ENCODE data around the gene RGS11. TPM values are rescaled to one million over a fixed set of nuclear protein-coding genes. Genes with fewer than 3 reads are reported as not detected.

Gene RGS11
- total and polyA plus RNA-seq, 5 donors from 2014 or later, result not detected

- Histone ChIP-seq H3K4me3 (ENCODE audit: low read depth, low read length) (no peak overlapping the region), H3K27ac (ENCODE audit: insufficient read depth, low read length, poor library complexity, severe bottlenecking) (no peak overlapping the region), H3K9me3 (ENCODE audit: control insufficient read depth in 2 of 2, low read length in 2 of 2) (no peaks in the 10 kb centered on the region), H3K4me1 (ENCODE audit: control insufficient read depth, insufficient read depth, low read length, poor library complexity, severe bottlenecking) (peaks cover 21% of the 10 kb centered on the region), H3K36me3 (ENCODE audit: control insufficient read depth, insufficient read depth, low read length) (no peaks in the 10 kb centered on the region), H3K27me3 (ENCODE audit: control insufficient read depth, insufficient read depth, low read length) (no peaks in the 10 kb centered on the region)
- peaks cover 25% of the 10 kb centered on the region for H3K36me3 Mint-ChIP-seq
- no peak overlapping the region for H3K4me3 Mint-ChIP-seq
- peaks cover 0 to 27% (median 16%) of the 10 kb centered on the region in 4 donors for H3K4me1 Mint-ChIP-seq
- H3K27me3 Mint-ChIP-seq, result no peaks in the 10 kb centered on the region
- DNase-seq, result no peak
- no peak for ATAC-seq (ENCODE audit: low read depth in 2 of 2)
- H3K9me3 Mint-ChIP-seq, result no peaks in the 10 kb centered on the region
- peak overlapping the region in 1 of 3 donors; percentile 91 for H3K27ac Mint-ChIP-seq
Measured at GRCh38 chr16:254461-254860, 21.3 kb downstream of the RGS11 start.

GRCh38 chr16:253833-254232, 21.9 kb downstream of the RGS11 start:
- DNase-seq (peak in 1 of 3 donors; percentile 56), ATAC-seq (ENCODE audit: low read depth in 2 of 2) (no peak)

GRCh38 chr16:252366-253337, 23.1 kb downstream of the RGS11 start:
- Histone ChIP-seq H3K4me3 (ENCODE audit: low read depth, low read length) (peak overlapping the region; percentile 73), H3K36me3 (ENCODE audit: control insufficient read depth, insufficient read depth, low read length) (no peaks in the 10 kb centered on the region), H3K27me3 (ENCODE audit: control insufficient read depth, insufficient read depth, low read length) (no peaks in the 10 kb centered on the region), H3K4me1 (ENCODE audit: control insufficient read depth, insufficient read depth, low read length, poor library complexity, severe bottlenecking) (peaks cover 21% of the 10 kb centered on the region), H3K27ac (ENCODE audit: insufficient read depth, low read length, poor library complexity, severe bottlenecking) (peak overlapping the region; percentile 75), H3K9me3 (ENCODE audit: control insufficient read depth in 2 of 2, low read length in 2 of 2) (no peaks in the 10 kb centered on the region)
- peaks cover 0 to 27% (median 16%) of the 10 kb centered on the region in 4 donors for H3K4me1 Mint-ChIP-seq
- no peaks in the 10 kb centered on the region for H3K9me3 Mint-ChIP-seq
- peak overlapping the region; percentile 91 to 96 (median 95) for H3K27ac Mint-ChIP-seq
- DNase-seq (peak in 2 of 3 donors; percentile 40 to 65), ATAC-seq (ENCODE audit: low read depth in 2 of 2) (peak; percentile 58 to 61)
- peaks cover 21% of the 10 kb centered on the region for H3K36me3 Mint-ChIP-seq
- H3K4me3 Mint-ChIP-seq, result peak overlapping the region; percentile 40 to 91 (median 82)
- no peaks in the 10 kb centered on the region for H3K27me3 Mint-ChIP-seq

More at GRCh38 chr16:253833-254232, 21.9 kb downstream of the RGS11 start:
- Mint-ChIP-seq H3K4me1 (peaks cover 0 to 27% (median 16%) of the 10 kb centered on the region in 4 donors), H3K27me3 (no peaks in the 10 kb centered on the region), H3K4me3 (peak overlapping the region in 1 of 4 donors; percentile 48), H3K9me3 (no peaks in the 10 kb centered on the region), H3K36me3 (peaks cover 21% of the 10 kb centered on the region), H3K27ac (peak overlapping the region in 2 of 3 donors; percentile 73 to 91)
- Histone ChIP-seq H3K27me3 (ENCODE audit: control insufficient read depth, insufficient read depth, low read length) (no peaks in the 10 kb centered on the region), H3K4me1 (ENCODE audit: control insufficient read depth, insufficient read depth, low read length, poor library complexity, severe bottlenecking) (peaks cover 21% of the 10 kb centered on the region), H3K9me3 (ENCODE audit: control insufficient read depth in 2 of 2, low read length in 2 of 2) (no peaks in the 10 kb centered on the region), H3K27ac (ENCODE audit: insufficient read depth, low read length, poor library complexity, severe bottlenecking) (no peak overlapping the region), H3K4me3 (ENCODE audit: low read depth, low read length) (no peak overlapping the region), H3K36me3 (ENCODE audit: control insufficient read depth, insufficient read depth, low read length) (no peaks in the 10 kb centered on the region)

GRCh38 chr16:249431-249830, 26.3 kb downstream of the RGS11 start:
- Mint-ChIP-seq H3K4me3 (no peak overlapping the region), H3K36me3 (peaks cover 14% of the 10 kb centered on the region), H3K27ac (no peak overlapping the region), H3K27me3 (no peaks in the 10 kb centered on the region), H3K4me1 (peaks cover 0 to 22% (median 11%) of the 10 kb centered on the region in 4 donors), H3K9me3 (no peaks in the 10 kb centered on the region)
- Histone ChIP-seq H3K4me3 (ENCODE audit: low read depth, low read length) (no peak overlapping the region), H3K4me1 (ENCODE audit: control insufficient read depth, insufficient read depth, low read length, poor library complexity, severe bottlenecking) (peaks cover 21% of the 10 kb centered on the region), H3K9me3 (ENCODE audit: control insufficient read depth in 2 of 2, low read length in 2 of 2) (no peaks in the 10 kb centered on the region), H3K27me3 (ENCODE audit: control insufficient read depth, insufficient read depth, low read length) (no peaks in the 10 kb centered on the region), H3K27ac (ENCODE audit: insufficient read depth, low read length, poor library complexity, severe bottlenecking) (no peak overlapping the region), H3K36me3 (ENCODE audit: control insufficient read depth, insufficient read depth, low read length) (peaks cover 3% of the 10 kb centered on the region)
- ATAC-seq (ENCODE audit: low read depth in 2 of 2) (no peak), DNase-seq (no peak)

GRCh38 chr16:247027-247426, 28.7 kb downstream of the RGS11 start:
- no peaks in the 10 kb centered on the region for H3K9me3 ChIP-seq (ENCODE audit: control insufficient read depth in 2 of 2, low read length in 2 of 2)
- DNase-seq (no peak), ATAC-seq (ENCODE audit: low read depth in 2 of 2) (no peak)
- Mint-ChIP-seq H3K27ac (peak overlapping the region in 1 of 3 donors; percentile 36), H3K9me3 (no peaks in the 10 kb centered on the region), H3K27me3 (no peaks in the 10 kb centered on the region), H3K36me3 (peaks cover 6% of the 10 kb centered on the region), H3K4me3 (no peak overlapping the region), H3K4me1 (peaks cover 0 to 6% (median 0%) of the 10 kb centered on the region in 4 donors)
- H3K27ac ChIP-seq (ENCODE audit: insufficient read depth, low read length, poor library complexity, severe bottlenecking), result no peak overlapping the region
- H3K4me3 ChIP-seq (ENCODE audit: low read depth, low read length), result no peak overlapping the region
- peaks cover 3% of the 10 kb centered on the region for H3K36me3 ChIP-seq (ENCODE audit: control insufficient read depth, insufficient read depth, low read length)
- H3K4me1 ChIP-seq (ENCODE audit: control insufficient read depth, insufficient read depth, low read length, poor library complexity, severe bottlenecking), result no peaks in the 10 kb centered on the region
- no peaks in the 10 kb centered on the region for H3K27me3 ChIP-seq (ENCODE audit: control insufficient read depth, insufficient read depth, low read length)

GRCh38 chr16:245105-245504, 30.6 kb downstream of the RGS11 start:
- Mint-ChIP-seq H3K9me3 (no peaks in the 10 kb centered on the region), H3K4me1 (peaks cover 0 to 7% (median under 1%) of the 10 kb centered on the region in 4 donors), H3K27ac (peak overlapping the region in 1 of 3 donors; percentile 6), H3K36me3 (no peaks in the 10 kb centered on the region), H3K27me3 (peaks cover 4% of the 10 kb centered on the region), H3K4me3 (no peak overlapping the region)
- H3K9me3 ChIP-seq (ENCODE audit: control insufficient read depth in 2 of 2, low read length in 2 of 2), result no peaks in the 10 kb centered on the region
- no peak overlapping the region for H3K27ac ChIP-seq (ENCODE audit: insufficient read depth, low read length, poor library complexity, severe bottlenecking)
- no peaks in the 10 kb centered on the region for H3K4me1 ChIP-seq (ENCODE audit: control insufficient read depth, insufficient read depth, low read length, poor library complexity, severe bottlenecking)
- ATAC-seq (ENCODE audit: low read depth in 2 of 2), result no peak
- no peaks in the 10 kb centered on the region for H3K27me3 ChIP-seq (ENCODE audit: control insufficient read depth, insufficient read depth, low read length)
- H3K4me3 ChIP-seq (ENCODE audit: low read depth, low read length), result no peak overlapping the region
- H3K36me3 ChIP-seq (ENCODE audit: control insufficient read depth, insufficient read depth, low read length), result peaks cover 3% of the 10 kb centered on the region
- DNase-seq, result no peak

GRCh38 chr16:243348-243747, 32.4 kb downstream of the RGS11 start:
- DNase-seq (no peak), ATAC-seq (ENCODE audit: low read depth in 2 of 2) (no peak)
- Mint-ChIP-seq H3K9me3 (no peaks in the 10 kb centered on the region), H3K4me1 (peaks cover 0 to 12% (median 6%) of the 10 kb centered on the region in 4 donors), H3K27ac (no peak overlapping the region), H3K36me3 (no peaks in the 10 kb centered on the region), H3K27me3 (peaks cover 4% of the 10 kb centered on the region), H3K4me3 (no peak overlapping the region)
- no peaks in the 10 kb centered on the region for H3K4me1 ChIP-seq (ENCODE audit: control insufficient read depth, insufficient read depth, low read length, poor library complexity, severe bottlenecking)
- H3K4me3 ChIP-seq (ENCODE audit: low read depth, low read length), result no peak overlapping the region
- H3K36me3 ChIP-seq (ENCODE audit: control insufficient read depth, insufficient read depth, low read length), result peaks cover 3% of the 10 kb centered on the region
- no peaks in the 10 kb centered on the region for H3K27me3 ChIP-seq (ENCODE audit: control insufficient read depth, insufficient read depth, low read length)
- H3K9me3 ChIP-seq (ENCODE audit: control insufficient read depth in 2 of 2, low read length in 2 of 2), result no peaks in the 10 kb centered on the region
- no peak overlapping the region for H3K27ac ChIP-seq (ENCODE audit: insufficient read depth, low read length, poor library complexity, severe bottlenecking)
